ENCODE measurements around the gene ADAMTS12.
"Not testable (repeated sequence)": the region's sequence is repeated elsewhere in the genome, so short reads cannot be mapped to it uniquely, and the experiment has no call there.

ADAMTS12 gene

GRCh38 chr5:33537240-33537639 is 354.6 kb downstream of the ADAMTS12 start:
- no peak for DNase-seq (ENCODE audit: extremely low read depth in 1 of 2, low read depth in 1 of 2)

DNA sequence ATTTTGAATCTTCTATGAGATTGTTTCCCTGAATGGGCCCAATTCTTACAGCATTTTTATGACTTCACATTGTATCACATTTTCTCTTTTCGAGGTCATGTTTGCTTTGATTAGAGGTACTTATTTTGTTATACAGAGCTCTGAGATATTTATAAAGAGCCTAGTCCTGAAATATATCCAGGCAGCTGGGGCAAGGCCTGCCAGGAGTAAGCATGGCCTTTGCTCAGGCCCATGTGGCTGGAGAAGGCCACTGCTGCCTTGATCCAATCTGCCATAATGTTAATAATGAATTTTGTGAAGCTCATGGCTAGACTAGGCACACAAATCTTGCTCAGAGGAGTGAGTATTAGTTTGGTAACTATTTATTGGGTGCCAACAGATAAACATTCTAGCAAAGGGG is 355.0 kb downstream of the ADAMTS12 start:
- no peak for DNase-seq (ENCODE audit: extremely low read depth in 1 of 2, low read depth in 1 of 2)

- no peak for DNase-seq (ENCODE audit: extremely low read depth in 1 of 2, low read depth in 1 of 2)
Measured at GRCh38 chr5:33531824-33532223, 360.0 kb downstream of the ADAMTS12 start.

DNA sequence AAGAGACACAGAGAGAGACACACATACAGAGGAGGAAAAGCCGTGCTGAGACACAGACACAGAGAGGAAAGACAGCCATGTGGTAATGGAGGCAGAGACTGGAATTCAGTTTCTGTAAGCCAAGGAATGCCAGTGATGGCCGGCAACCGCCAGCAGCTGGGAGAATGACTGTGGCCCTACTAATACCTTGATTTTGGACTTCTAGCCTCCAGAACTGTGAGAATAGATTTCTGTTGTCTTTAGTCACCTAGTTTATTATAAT is 360.8 kb downstream of the ADAMTS12 start:
- no peak for DNase-seq (ENCODE audit: extremely low read depth in 1 of 2, low read depth in 1 of 2)

- no peak for DNase-seq (ENCODE audit: extremely low read depth in 1 of 2, low read depth in 1 of 2)
Measured at GRCh38 chr5:33530183-33531036, 361.4 kb downstream of the ADAMTS12 start.

DNA sequence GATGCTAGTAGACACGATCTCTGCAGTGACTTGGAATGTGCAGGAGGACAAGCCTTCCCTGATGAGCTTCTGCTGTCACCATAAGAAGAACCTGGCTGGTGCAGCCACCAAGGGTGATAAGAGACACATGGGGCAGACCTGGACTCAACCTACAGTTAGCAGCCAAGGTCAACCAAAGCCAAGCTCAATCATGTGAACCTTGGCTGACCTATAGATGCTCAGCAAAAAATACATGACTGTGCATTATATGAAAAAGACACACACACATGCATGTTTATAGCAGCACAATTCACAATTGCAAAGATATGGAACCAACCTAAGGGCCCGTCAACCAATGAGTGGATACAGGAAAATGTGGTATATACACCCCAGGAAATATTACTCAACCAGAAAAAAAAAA is 364.1 kb downstream of the ADAMTS12 start:
- DNase-seq (ENCODE audit: extremely low read depth in 1 of 2, low read depth in 1 of 2), result no peak

DNA sequence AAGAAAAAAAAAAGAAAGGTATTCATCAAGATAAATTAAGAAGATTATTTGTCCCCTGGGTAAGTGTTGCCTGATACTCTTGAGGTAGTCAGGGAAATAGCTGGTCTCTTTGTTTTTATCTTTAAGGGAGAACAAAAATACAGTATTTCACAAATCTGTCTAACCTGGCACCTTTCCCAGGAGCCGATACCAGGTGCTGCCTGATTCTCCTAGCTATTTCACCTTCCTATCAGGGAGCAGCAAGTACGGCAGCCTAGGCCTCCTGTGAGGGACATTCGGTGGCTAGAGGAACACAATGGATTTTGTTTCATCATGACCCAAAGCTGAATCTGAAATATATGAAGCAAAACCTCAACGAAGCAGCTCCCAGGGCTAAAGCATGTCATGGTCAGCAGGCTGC is 365.0 kb downstream of the ADAMTS12 start:
- no peak for DNase-seq (ENCODE audit: extremely low read depth in 1 of 2, low read depth in 1 of 2)

DNA sequence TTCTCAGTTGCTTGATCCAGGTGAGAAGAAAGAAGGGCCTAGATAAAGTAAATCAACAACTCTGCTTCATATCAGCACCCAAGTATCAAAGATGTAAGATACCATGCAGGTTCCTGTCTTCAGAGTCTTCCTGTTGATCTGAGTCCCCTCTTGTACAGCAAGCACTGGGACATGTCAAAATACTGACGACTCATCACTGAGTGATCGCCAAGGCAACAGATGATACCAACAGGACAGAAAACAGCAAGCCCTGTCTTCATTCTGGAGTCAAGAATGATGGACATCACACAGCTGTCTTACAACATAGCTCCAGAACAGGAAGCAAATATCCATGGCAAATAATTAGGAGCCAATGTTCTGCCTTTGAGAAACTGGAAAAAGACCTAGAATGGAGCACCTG is 367.3 kb downstream of the ADAMTS12 start:
- no peak for DNase-seq (ENCODE audit: extremely low read depth in 1 of 2, low read depth in 1 of 2)

- no peak for DNase-seq (ENCODE audit: extremely low read depth in 1 of 2, low read depth in 1 of 2)
Measured at GRCh38 chr5:33523208-33523771, 368.5 kb downstream of the ADAMTS12 start.

GRCh38 chr5:33516421-33516820 is 375.4 kb downstream of the ADAMTS12 start:
- DNase-seq (ENCODE audit: extremely low read depth in 1 of 2, low read depth in 1 of 2), result no peak

- DNase-seq (ENCODE audit: extremely low read depth in 1 of 2, low read depth in 1 of 2), result not testable (repeated sequence)
Measured at GRCh38 chr5:33515366-33515765, 376.4 kb downstream of the ADAMTS12 start.

- DNase-seq (ENCODE audit: extremely low read depth in 1 of 2, low read depth in 1 of 2), result no peak
Measured at GRCh38 chr5:33513462-33514185, 378.2 kb downstream of the ADAMTS12 start.

DNA sequence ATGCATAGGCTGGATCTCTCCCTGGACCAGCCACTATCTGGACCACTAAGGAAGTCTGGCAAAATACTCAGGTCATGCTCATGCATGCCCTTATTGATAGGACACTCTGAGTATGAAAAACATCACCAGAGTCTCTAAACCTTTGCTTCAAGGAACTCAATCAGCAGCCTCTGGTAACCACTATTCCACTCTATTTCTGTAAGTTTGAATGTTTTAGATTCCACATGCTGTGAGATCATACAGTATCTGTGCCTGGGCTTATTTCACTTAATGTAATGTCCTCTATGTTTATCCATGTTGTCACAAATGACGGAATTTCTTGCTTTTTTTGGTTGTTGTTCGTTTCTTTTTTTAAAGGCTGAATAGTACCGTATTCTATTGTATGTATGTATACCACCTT is 382.8 kb downstream of the ADAMTS12 start:
- DNase-seq (ENCODE audit: extremely low read depth in 1 of 2, low read depth in 1 of 2), result no peak

GRCh38 chr5:33507426-33507825 is 384.4 kb downstream of the ADAMTS12 start:
- DNase-seq (ENCODE audit: extremely low read depth in 1 of 2, low read depth in 1 of 2), result no peak

DNA sequence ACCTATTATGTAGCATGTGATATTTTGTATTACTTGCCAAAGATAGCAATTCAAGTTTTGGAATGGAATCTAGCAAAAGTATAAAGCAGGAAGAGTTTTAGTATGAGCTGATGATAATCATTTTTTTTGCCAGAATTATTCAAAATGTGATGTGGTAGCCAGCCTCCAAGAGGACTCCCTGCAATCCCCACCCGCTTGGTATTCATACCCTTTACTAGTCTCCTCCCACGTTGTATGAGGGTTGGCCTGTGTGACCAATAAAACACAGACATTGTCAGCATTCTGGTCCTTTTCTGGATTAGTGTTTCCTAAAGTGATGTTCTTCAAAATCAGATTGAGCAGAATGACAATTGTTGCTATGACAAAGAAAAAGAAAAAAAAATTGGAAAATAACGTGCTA is 387.2 kb downstream of the ADAMTS12 start:
- no peak for DNase-seq (ENCODE audit: extremely low read depth in 1 of 2, low read depth in 1 of 2)

DNA sequence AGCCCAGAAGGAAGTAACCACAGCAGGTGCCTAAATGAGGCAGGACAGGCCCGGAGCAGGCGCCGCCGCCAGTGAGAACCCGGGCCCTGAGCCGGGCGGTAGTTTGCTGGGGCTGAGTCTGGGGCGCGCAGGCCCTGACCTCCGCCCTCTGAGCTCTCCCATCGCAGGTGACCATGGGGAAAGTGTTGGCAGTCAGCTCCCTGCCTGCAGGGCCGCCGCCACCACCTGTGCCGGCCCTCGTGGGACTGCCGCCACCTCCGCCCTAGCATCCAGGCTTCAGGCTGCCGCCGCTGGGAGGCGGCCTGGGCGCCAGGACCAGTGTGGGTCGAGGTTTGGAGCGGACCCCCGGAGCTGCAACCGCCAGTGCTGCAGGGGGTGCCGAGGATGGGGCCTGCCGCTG is 389.9 kb downstream of the ADAMTS12 start:
- DNase-seq (ENCODE audit: extremely low read depth in 1 of 2, low read depth in 1 of 2), result no peak

GRCh38 chr5:33501260-33501659 is 390.5 kb downstream of the ADAMTS12 start:
- DNase-seq (ENCODE audit: extremely low read depth in 1 of 2, low read depth in 1 of 2), result no peak

DNA sequence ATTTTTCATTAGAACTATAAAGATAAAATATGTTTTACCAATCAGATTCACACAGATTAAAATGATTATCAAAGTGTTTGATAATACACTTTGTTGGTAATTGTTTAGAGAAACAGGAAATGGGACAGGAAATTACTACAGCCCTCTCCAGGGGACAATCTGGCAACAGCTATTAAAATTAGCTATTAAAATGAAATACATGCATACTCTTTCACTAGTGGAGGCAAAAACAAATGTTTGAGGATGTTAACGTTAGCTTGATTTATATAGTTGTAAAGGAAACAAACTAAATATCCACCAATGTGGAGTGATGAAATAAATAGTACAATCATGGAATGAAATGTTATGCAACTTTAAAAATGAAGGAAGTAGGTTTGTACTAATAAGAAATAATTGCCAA is 397.3 kb downstream of the ADAMTS12 start:
- DNase-seq (ENCODE audit: extremely low read depth in 1 of 2, low read depth in 1 of 2), result no peak

DNA sequence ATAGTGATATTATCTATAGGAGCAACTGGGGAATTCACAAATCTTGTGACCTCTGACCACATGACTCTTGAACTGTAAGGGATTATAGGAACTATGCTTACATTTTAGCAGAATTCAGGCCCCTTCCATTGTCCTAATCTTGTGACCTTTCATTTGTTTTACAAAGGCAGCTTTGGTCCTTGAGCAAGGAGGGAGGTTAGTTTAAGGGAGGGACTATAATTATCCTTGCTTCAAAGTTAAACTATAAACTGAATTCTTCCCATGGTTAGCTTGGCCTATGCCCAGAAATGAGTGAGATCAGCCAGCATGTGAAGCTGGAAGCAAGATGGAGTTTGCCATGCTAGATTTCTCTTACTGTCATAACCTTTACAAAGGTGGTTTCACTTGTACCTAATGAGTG is 399.8 kb downstream of the ADAMTS12 start:
- no peak for DNase-seq (ENCODE audit: extremely low read depth in 1 of 2, low read depth in 1 of 2)

- DNase-seq (ENCODE audit: extremely low read depth in 1 of 2, low read depth in 1 of 2), result no peak
Measured at GRCh38 chr5:33490071-33490665, 401.6 kb downstream of the ADAMTS12 start.

- DNase-seq (ENCODE audit: extremely low read depth in 1 of 2, low read depth in 1 of 2), result no peak
Measured at GRCh38 chr5:33489481-33490067, 402.2 kb downstream of the ADAMTS12 start.
